Measurements from ENCODE around the gene HSPBP1.
A peak's percentile ranks its signal among the peaks of the same experiment; 100 is the strongest.

HSPBP1 gene

GRCh38 chr19:55273978-55274707 lies 5.8 kb downstream of the HSPBP1 start:
- no peak for DNase-seq

DNA sequence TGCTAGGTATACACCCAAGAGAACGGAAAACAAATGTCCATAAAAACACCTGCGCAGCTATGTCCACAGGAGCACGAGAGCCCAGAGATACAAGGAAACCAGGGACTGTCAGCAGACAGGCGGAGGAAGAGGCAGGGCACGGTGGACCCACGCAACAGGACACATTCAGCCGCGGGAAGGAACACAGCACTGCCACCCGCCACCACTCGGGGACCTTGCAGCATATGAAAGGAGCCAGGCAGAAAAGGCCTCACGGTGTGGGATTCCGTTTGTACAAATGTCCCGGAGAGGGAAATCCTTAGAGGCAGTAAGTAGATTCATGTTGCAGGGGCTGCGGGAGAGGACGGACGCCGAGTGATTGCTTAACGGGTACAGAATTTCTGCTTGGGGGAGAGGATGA lies 7.8 kb downstream of the HSPBP1 start:
- DNase-seq, result no peak

DNA sequence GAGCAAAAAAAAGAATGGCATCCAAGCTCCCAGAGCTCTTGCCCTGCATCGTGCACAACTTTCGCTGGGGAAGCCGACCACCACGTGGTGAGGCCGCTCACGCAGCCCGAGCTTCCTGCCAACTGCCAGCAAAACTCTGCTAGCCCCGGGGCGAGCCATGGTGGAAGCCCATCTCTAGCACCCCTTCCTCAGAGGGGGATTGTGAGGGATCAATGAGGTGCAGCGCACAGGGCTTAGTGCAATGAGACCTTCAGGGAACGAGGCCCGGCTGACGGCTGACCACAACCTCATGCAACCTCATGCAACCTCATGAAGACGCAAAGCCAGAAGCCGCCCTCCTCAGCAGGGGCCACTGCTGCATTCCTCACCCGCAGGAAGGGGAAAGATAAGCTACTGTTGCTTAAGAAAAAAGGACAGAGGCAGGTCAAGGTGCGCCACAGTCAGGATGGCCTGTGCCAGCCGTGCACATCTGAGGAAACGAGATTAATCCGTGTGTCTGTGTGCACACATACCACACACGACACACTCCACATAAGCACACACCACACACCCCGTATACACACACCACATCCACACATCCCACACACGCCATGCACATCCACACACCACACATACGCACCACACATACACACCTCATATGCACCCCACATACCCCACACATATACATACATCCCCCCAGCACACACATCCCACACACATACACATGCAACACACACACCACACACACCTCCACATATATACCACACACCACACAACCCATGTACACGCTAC lies 9.6 kb downstream of the HSPBP1 start:
- DNase-seq, result no peak

DNA sequence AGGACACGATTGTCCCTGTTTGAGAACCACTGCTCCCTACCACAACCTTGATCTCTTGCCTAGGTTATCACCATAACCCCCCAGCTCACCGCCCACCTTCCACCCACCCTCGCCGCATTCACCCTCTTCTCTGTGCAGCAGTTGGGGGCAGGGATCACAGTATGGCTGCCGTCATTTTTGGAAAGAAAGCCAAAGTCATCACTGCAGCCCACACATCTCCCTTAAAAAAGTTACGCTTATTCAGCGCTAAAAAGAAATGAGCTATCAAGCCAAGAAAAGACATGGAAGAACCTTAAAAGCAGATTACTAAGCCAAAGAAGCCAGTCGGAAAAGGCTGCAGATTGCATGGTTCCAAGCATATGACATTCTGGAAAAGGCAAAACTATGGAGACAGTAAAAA lies 10.6 kb downstream of the HSPBP1 start:
- DNase-seq, result no peak

GRCh38 chr19:55266840-55267239 lies 13.1 kb downstream of the HSPBP1 start:
- DNase-seq, result no peak

GRCh38 chr19:55266404-55266803 lies 13.5 kb downstream of the HSPBP1 start:
- DNase-seq, result no peak

- no peak for DNase-seq
These were observed 14.1 kb downstream of the HSPBP1 start for GRCh38 chr19:55265723-55266386.

DNA sequence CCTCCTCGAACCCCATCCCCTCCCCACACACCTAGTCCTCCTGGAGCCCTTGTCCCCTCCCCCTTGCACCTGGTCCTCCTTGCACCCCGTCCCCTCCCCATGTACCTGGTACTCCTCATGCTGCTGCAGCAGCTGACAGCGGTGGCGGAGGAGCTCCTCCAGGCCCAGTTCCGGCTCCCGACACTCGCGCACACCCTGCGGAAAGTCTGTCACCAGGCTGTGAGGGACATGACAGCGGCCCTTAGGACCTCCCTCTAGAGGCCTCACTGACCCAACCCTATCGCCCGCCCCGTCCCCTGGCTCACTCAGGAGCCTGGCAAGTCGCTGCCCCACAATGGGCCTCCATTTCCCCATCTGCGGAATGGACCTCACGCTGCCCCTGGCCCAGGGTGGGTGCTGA lies 14.7 kb downstream of the HSPBP1 start:
- no peak for DNase-seq

- no peak for DNase-seq
These were observed 15.4 kb downstream of the HSPBP1 start for GRCh38 chr19:55264531-55264930.

DNA sequence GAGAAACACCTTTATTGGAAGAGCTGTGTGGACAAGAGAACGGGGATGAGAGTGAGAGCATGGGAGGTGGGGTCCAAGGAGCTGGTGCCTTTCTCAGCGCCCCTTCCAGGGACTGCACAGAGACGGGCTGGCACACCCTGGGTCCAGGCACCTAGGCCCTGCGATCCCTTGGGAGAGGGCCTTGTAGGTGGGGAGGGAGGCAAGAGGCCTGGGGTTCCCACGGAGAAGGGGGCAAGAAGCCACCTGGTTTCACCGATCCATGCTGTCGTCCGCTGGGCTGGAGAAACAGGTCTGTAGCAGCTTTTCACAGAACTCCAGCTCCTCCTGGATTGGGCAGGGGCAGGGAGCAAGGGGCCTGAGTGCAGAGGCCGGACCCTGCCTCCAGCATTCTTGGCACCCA lies 17.6 kb downstream of the HSPBP1 start:
- no peak for DNase-seq

DNA sequence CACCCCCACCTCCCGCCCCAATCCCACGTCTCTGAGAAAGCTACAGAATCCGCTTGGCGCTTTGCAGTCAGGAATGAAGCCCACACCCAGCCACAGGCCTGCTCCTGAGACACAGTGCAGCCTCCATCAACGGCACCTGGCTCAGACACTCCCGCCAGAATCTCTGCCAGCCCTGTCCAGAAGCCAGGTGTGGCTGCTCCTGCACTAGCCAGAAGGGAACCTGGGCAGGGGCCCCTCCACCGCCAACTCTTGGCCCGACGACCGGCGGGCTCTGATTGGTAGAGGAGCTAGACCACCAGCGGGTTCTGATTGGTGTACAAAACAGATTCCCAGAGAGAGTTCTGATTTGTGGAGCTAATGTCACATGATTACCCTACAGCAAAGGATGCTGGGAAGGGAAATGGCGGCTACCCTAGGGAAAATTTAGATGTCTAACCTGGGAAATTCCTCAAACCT lies 18.2 kb downstream of the HSPBP1 start:
- DNase-seq, result peak; percentile 98

GRCh38 chr19:55259540-55260210 lies 20.2 kb downstream of the HSPBP1 start:
- DNase-seq, result peak; percentile 16

- peak; percentile 99 for DNase-seq
These were observed 20.9 kb downstream of the HSPBP1 start, which contains the start of gene PPP6R1 for GRCh38 chr19:55258828-55259539. PPP6R1 (minus strand) TSS chr19:55259017; CDS start chr19:55247103, 11,914 bp downstream.

DNA sequence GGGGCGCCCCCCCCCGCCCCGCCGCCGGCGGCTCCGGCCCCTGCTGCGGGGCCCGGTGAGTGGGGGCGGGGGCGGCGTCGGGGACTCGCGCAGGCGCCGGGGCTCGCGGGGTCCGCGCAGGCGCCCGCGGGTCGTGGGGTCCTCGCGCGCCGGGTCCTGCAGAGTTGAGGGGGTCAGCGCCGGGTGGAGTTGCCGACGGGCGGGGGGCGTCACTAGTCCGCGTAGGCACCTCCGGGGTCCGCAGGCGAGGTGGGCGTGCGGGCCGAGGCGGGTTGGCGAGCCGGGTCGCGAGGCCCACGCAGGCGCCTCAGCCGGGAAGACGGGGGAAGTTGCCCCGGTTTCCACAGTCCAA lies 21.5 kb downstream of the HSPBP1 start:
- no peak for DNase-seq

DNA sequence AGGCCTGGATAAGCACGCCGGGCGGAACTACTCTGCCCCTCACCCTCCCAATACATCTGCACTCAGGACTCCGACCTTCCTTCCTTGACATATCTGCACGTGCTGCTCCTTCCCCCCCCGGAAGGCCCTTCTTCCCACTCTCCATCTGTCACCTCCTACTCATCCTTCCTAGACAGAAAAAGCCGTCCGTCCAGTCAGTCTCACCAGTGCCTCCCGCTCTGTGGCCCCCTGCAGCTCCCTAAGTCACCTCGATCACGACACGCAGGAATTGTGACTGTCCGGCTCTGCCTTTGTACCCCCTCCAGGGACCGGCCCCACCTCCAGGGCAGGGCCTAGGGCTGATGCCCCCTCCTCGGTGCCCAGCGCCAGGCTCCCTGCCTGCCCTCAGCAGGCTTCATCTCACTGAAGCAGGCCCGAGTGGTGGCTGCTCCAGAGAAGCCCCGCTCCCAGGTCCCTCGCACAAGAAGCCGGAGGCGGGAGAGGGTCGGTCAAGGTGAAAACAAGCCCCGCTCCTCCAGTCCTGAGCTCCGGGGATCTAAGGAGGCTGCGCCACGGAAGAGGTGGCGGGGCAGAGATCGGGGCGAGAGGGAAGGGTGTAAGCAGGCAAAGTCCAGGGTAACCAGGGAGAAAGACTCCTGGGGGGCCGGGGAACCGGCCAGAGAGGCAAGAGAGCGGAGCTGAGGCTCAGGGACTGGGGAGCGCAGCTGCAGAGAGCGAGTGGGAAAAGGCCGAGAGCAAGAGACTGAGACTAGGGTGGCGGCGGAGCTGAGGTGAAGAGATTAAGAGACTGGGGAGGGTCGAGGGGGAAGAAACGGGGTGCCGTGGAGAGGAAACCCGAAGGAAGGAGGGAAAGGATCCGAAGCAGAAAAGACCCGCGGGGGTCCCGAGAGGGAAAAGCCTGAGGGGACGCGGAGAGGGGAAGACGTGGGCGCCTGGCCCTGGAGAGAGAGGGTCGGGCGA lies 22.2 kb downstream of the HSPBP1 start:
- peak; percentile 16 for DNase-seq

- no peak for DNase-seq
These were observed 23.1 kb downstream of the HSPBP1 start for GRCh38 chr19:55256562-55257460.

GRCh38 chr19:55255618-55256423 lies 24.1 kb downstream of the HSPBP1 start:
- DNase-seq, result no peak

- no peak for DNase-seq
These were observed 25.3 kb downstream of the HSPBP1 start for GRCh38 chr19:55254625-55254977.

- DNase-seq, result no peak
These were observed 25.9 kb downstream of the HSPBP1 start for GRCh38 chr19:55253842-55254624.

Measured in NCI-H2171 treated with DMSO at 0.1 percent for 48 hours (cell line).